LNCAP (cell line): ENCODE measurements around the gene SLC29A1.

ENCODE experiments used
- TF ChIP-seq, protein P1 (sequence below): fragments of 450-650 bp; IDR thresholded peaks from 2 replicates; pipeline ENCODE4 v1.5.1; 2017; ENCODE audit warnings: mild to moderate bottlenecking

Gene SLC29A1

DNA sequence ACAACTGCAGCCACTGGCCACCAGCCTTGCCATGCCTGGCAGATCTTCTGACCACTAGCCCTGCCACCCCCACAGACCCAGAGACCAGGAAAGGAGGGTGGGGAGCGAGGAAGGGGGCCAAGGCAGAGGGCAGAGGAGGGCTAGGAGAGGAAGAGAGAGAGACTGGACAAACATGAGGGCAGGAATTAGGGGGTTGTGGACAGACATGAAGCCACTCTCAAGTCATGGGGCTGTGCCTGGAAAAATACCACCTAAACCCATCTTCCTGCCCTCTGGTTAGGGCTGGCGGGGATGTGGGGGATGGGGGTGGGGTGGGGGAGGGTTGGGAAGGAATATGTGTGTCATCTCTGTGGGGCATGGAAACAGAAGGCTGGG is 1.4 kb upstream of the SLC29A1 start:
- TF ChIP-seq, protein P1, sequence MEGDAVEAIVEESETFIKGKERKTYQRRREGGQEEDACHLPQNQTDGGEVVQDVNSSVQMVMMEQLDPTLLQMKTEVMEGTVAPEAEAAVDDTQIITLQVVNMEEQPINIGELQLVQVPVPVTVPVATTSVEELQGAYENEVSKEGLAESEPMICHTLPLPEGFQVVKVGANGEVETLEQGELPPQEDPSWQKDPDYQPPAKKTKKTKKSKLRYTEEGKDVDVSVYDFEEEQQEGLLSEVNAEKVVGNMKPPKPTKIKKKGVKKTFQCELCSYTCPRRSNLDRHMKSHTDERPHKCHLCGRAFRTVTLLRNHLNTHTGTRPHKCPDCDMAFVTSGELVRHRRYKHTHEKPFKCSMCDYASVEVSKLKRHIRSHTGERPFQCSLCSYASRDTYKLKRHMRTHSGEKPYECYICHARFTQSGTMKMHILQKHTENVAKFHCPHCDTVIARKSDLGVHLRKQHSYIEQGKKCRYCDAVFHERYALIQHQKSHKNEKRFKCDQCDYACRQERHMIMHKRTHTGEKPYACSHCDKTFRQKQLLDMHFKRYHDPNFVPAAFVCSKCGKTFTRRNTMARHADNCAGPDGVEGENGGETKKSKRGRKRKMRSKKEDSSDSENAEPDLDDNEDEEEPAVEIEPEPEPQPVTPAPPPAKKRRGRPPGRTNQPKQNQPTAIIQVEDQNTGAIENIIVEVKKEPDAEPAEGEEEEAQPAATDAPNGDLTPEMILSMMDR, result no peak

DNA sequence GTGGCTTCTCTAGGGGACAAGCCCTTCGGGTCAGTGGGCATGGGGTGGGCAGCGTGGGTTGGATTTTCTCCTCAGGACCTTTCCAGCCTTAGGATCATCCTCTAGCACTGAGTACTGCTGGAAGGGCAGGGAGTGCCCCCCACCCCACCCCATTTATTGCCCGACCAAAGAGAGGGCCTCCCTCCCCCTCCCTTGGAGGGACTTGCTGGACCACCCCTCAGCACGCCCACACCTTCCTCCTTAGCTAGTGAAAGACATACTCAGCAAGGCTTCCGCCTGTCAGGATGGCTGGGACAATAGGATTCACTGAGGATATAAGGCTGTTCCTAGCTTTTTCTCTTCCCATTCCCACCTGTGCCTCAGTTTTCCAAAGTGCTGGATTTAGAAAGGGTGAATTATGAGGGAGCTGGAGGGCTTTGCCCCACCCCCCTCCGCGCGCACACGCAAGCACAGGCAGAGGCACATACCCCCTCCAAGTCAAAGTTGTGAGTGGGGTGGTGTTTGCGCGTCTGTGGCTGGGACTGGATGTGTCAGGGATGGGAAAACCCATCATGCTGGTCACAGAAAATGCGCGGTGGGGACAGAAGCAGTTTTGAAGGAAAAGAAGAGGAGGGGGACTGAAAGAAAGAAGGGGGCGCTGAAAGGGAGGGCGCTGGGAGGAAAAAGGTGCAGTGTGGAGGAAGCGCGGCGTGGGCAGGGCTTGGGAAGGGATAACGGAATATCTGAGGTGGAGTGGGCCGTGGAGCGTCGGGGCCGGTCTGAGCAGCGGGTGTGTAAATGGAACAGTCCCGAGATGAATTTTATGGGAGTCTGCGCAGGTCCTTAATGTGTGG is 693 bp upstream of the SLC29A1 start:
- TF ChIP-seq, protein P1, result no peak

DNA sequence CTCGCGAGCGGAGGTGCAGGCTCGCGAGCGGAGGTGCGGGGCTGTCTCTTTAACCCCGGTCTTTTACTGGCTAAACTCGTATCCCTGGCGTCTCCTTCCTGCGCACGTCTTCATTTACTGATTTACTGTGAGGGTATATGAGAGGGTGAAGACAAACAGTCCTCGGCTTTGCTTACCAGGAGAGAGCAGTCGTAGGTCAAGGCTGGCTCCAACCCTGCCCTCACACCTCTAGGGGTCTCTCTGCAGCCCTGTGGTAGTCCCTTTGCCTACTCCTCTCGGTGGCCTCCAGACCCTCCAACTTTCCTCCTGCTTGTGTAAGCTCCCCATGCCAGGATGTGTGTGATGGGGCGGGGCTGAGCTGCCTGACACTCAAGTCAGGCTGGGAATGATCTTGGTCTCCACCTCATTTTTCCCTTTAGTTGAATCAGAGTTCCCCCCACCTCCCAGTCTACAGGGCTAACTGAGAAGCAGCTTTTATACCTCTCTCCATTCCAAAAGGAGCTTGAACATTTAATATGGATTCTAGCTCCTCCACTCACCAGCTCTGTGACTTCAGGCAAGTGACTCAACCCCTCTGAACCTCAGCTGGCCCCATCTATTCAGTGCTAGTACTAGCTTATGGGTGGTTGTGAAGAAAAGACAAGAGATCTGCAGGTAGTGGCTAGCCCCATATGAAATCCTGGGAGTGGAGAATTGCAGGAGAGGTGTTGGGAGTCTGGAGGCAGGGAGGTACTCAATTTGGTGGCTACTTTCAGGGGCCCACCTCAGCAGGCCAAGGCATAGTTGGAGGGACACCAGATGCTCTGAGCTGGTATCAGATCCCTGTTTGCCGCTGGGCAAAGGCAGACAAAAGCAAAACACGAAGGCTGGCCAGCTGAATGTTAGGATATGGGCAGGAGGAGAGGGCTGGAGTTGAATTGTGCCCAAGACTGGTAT is 902 bp downstream of the SLC29A1 start:
- TF ChIP-seq, protein P1, result no peak

DNA sequence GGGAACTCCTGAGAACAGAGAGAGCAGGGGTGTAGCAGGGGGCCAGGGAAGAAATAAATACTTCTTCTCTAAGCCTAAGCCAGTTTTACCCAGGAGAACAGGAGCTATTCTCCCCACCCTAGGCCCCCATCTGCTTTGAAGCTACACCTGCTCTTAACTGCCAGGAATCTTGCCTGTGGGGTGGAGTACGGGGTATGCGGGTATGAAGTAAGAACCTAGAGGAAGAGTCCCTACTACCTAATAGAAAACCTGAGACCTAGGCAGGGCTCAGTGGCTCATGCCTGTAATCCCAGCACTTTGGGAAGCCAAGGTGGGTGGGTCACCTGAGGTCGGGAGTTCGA is 1.5 kb downstream of the SLC29A1 start:
- TF ChIP-seq, protein P1, result no peak

DNA sequence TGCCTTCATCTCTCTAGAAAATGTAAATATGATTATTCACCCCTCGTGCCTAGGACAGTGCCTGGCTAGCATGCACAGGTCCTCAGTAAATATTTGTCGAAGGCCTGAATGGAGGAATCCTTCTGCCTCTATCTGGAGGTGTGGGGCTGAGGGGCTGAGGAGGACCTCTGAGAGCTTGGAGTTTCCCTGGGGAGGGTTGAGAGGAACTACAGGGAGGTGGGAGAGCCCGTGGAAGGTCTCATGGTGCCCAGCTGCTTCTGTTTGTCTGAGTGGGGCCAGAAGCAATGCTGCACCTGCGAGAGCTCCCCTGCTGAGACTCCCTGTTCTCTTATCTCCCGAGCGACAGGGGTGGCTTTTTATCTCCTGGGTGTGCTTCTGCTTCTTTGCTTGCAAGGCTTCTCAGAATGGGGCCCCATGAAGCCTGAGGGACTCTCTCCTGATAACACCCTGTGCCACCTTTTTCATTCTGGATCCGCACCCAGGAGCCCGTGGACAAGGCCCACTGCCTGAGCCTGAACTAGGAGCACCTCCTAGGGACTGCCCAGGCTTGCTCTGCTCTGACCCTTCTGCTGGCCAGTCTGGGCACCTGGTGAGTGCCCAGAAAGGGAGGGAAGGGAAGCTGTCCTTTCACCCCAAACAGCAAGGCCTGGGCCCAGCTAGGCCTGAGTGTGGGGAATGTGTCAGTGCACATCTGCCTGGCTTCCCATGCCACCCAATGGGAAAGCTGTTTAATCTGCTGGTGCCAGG is 2.4 kb downstream of the SLC29A1 start:
- TF ChIP-seq, protein P1, result no peak

DNA sequence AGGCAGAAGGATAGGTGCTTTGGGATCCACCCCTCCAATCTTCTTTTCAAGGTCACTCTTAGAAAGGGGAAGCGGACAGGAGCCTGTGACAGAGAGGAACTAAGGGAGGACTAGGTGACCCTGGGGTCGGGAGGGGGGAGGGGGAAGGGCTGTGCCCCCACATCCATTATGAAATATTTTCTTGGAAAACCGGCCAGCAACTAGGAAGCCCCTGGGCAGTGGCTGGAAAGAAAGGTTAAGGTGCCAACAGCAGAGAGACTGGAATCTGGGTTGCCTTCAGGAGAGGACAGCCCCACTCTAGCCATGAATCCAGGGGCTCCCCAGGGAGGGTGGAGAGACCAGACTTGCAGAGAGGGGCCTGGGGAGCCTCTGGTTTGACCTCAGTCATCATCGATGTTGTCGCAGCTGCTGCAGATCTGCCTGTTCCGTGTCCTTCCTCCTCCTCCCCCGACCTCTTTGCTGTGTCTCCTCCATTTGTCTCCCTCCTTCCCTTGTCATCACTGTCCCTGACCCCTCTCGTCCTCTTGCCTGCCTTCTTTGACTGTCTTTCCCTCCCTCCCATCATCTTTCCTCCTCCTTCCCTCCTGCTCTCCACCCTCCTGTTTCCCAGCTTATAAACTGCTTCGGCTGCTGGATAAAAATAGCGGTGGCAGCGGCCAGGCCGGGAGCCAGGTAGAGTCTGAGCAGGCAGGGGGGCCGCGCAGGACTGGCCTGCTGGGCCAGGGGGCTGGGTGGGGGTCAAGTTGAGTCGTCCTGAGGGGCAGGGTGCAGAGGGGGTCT is 3.2 kb downstream of the SLC29A1 start:
- TF ChIP-seq, protein P1, result no peak
